ENCODE results near the gene FRAT2. TPM values are rescaled to one million over a fixed set of nuclear protein-coding genes. Genes with fewer than 3 reads are reported as not detected.

The FRAT2 gene, protein sequence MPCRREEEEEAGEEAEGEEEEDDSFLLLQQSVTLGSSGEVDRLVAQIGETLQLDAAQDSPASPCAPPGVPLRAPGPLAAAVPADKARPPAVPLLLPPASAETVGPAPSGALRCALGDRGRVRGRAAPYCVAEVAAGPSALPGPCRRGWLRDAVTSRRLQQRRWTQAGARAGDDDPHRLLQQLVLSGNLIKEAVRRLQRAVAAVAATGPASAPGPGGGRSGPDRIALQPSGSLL
- 1 to 10 TPM; 8.8 to 9.5 TPM for total RNA-seq

DNA sequence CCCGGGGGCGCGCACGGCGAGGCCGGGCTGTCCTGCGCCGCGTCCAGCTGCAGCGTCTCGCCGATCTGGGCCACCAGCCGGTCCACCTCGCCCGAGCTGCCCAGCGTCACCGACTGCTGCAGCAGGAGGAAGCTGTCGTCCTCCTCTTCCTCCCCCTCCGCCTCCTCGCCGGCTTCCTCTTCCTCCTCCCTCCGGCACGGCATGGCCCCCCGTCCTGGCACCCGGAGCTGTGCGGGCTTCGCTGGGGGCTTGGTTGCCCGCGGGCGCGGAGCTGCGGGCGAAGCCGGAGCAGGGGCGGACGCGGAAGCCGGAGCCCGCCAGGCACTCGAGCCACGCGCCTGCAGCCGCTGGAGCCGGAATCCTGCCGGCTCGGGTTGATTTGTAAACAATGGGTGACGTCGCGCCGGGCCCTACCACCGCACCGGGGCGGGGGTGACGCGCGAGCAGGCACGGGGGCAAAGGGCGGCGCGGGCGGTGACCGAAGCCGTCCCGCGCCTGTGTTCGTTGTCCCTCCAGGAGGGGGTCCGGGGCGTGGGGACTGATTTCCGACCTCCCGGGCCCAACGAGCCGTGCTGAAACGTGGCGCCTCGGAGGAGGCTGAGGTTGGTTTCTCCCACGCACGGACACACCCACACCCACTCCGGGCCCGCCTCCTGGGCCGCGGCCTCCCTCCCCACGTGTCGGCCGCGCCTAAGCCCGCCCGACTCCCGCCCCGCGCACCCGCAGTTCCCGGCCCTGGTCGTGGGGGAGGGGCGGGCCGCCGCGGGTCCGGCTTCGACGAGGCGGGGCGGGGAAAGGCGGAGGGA, at the start of gene FRAT2:
Gene FRAT2, minus strand, starts transcription at position 360 of the 806 bp plus-strand sequence. Its CDS starts 157 bp downstream, at position 203.
- no peaks in the 10 kb centered on the region for H3K27me3 Mint-ChIP-seq
- peak; percentile 87 for DNase-seq
- peak within 1 kb of the TSS; percentile 87 for H3K27ac Mint-ChIP-seq
- no peaks in the 10 kb centered on the region for H3K9me3 Mint-ChIP-seq
- peaks cover 31% of the 10 kb centered on the region for H3K4me1 Mint-ChIP-seq
- peak within 1 kb of the TSS; percentile 89 for H3K4me3 Mint-ChIP-seq
- peaks cover 4% of the 10 kb centered on the region for H3K36me3 Mint-ChIP-seq

- no peaks in the 10 kb centered on the region for H3K9me3 Mint-ChIP-seq
- H3K27ac Mint-ChIP-seq, result no peak overlapping the region
- H3K36me3 Mint-ChIP-seq, result peaks cover 13% of the 10 kb centered on the region
- H3K27me3 Mint-ChIP-seq, result no peaks in the 10 kb centered on the region
- DNase-seq, result no peak
- no peaks in the 10 kb centered on the region for H3K4me1 Mint-ChIP-seq
- no peak overlapping the region for H3K4me3 Mint-ChIP-seq
Observed at GRCh38 chr10:97384156-97384555, 49.6 kb upstream of the FRAT2 start.

DNA sequence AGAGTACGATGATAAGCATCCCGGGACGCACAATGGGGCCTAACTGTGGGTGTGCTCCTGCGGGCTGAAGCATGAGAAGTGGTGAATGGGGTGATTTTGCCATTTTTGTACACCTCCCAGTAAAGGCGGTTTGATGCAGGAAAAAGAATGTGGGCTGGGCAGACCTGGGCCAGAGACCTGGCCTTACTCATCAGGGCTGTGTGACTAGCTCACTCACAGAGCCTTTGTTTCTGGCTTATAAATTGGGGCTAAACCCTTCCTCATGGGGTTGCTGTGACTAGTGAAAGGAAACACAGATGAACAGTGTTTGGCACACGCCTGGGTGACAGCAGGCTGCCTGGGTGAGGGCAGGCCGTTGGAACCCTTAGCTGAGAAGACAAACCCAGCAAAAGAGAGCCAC, 48.6 kb upstream of the FRAT2 start:
- Mint-ChIP-seq H3K27ac (no peak overlapping the region), H3K4me3 (no peak overlapping the region), H3K4me1 (no peaks in the 10 kb centered on the region), H3K9me3 (no peaks in the 10 kb centered on the region), H3K36me3 (peaks cover 7% of the 10 kb centered on the region), H3K27me3 (no peaks in the 10 kb centered on the region)
- DNase-seq, result no peak

GRCh38 chr10:97381626-97382025, 47.1 kb upstream of the FRAT2 start:
- Mint-ChIP-seq H3K4me3 (no peak overlapping the region), H3K36me3 (peaks cover 3% of the 10 kb centered on the region), H3K27me3 (no peaks in the 10 kb centered on the region), H3K4me1 (no peaks in the 10 kb centered on the region), H3K9me3 (no peaks in the 10 kb centered on the region), H3K27ac (no peak overlapping the region)
- no peak for DNase-seq

GRCh38 chr10:97380516-97380915, 46.0 kb upstream of the FRAT2 start:
- Mint-ChIP-seq H3K9me3 (no peaks in the 10 kb centered on the region), H3K27me3 (no peaks in the 10 kb centered on the region), H3K36me3 (peaks cover 4% of the 10 kb centered on the region), H3K4me1 (no peaks in the 10 kb centered on the region), H3K4me3 (no peak overlapping the region), H3K27ac (no peak overlapping the region)
- no peak for DNase-seq

GRCh38 chr10:97378933-97379921, 44.7 kb upstream of the FRAT2 start:
- Mint-ChIP-seq H3K27ac (no peak overlapping the region), H3K36me3 (peaks cover 7% of the 10 kb centered on the region)
- no peak for DNase-seq

GRCh38 chr10:97376413-97376812, 41.9 kb upstream of the FRAT2 start:
- no peak overlapping the region for H3K4me3 Mint-ChIP-seq
- H3K9me3 Mint-ChIP-seq, result no peaks in the 10 kb centered on the region
- no peak overlapping the region for H3K27ac Mint-ChIP-seq
- H3K36me3 Mint-ChIP-seq, result peaks cover 12% of the 10 kb centered on the region
- DNase-seq, result no peak
- no peaks in the 10 kb centered on the region for H3K27me3 Mint-ChIP-seq
- H3K4me1 Mint-ChIP-seq, result no peaks in the 10 kb centered on the region

More at GRCh38 chr10:97378933-97379921, 44.7 kb upstream of the FRAT2 start:
- no peak overlapping the region for H3K4me3 Mint-ChIP-seq
- no peaks in the 10 kb centered on the region for H3K9me3 Mint-ChIP-seq
- H3K27me3 Mint-ChIP-seq, result no peaks in the 10 kb centered on the region
- no peaks in the 10 kb centered on the region for H3K4me1 Mint-ChIP-seq

- DNase-seq, result no peak
- H3K9me3 Mint-ChIP-seq, result no peaks in the 10 kb centered on the region
- peaks cover 20% of the 10 kb centered on the region for H3K36me3 Mint-ChIP-seq
- H3K4me3 Mint-ChIP-seq, result no peak overlapping the region
- no peaks in the 10 kb centered on the region for H3K27me3 Mint-ChIP-seq
- H3K4me1 Mint-ChIP-seq, result no peaks in the 10 kb centered on the region
- H3K27ac Mint-ChIP-seq, result no peak overlapping the region
Observed at GRCh38 chr10:97373456-97373855, 38.9 kb upstream of the FRAT2 start.

GRCh38 chr10:97372233-97372875, 37.8 kb upstream of the FRAT2 start:
- Mint-ChIP-seq H3K4me3 (no peak overlapping the region), H3K9me3 (no peaks in the 10 kb centered on the region), H3K36me3 (peaks cover 19% of the 10 kb centered on the region), H3K4me1 (no peaks in the 10 kb centered on the region), H3K27ac (no peak overlapping the region), H3K27me3 (no peaks in the 10 kb centered on the region)
- DNase-seq, result no peak

DNA sequence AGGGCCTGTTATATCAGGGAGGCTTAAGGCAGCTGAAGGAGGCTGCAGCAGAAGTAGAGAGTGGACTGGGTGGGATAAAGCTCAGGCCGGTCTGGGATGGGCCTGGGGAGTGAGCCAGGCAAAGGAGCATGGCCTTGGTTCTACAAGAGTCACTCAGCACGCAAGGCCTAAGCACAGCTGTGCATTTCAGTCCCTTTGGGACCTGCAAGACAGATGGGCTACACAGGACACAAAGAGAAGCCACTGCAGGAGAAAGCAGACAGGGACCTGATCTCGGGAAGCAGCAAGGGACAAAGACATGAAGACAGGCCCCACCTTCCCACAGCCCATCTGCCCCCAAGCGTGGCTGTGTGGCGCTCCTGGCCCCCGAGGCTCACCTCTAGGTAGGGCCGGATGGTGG, 37.2 kb upstream of the FRAT2 start:
- peaks cover 19% of the 10 kb centered on the region for H3K36me3 Mint-ChIP-seq
- H3K4me1 Mint-ChIP-seq, result no peaks in the 10 kb centered on the region
- H3K27me3 Mint-ChIP-seq, result no peaks in the 10 kb centered on the region
- no peak for DNase-seq
- H3K4me3 Mint-ChIP-seq, result no peak overlapping the region
- H3K9me3 Mint-ChIP-seq, result no peaks in the 10 kb centered on the region
- no peak overlapping the region for H3K27ac Mint-ChIP-seq

DNA sequence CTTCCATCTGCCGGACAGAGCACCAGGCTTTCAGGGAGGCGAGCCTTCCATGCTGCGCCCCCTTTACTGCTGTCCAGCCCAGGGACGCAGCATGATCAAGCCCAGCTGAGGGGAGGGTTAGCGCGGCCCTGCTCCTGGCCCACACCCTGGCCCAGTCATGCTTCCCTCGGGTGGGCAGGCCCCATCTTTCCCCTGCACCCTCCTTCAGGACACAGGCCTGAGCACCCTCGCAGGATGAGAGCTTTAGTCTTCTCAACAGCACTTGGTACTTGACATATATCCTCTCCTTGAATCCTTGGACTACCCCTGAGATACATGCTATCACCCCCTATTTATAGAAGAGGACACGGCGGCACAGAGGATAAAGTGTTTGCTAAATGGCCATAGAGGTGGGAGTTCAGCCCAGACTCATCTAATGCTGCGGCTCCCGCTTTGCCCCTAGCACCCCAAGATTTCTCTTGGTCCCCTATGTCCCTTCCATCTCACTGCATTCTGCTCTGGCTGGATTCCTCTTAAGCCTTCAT, 32.7 kb upstream of the FRAT2 start:
- no peaks in the 10 kb centered on the region for H3K27me3 Mint-ChIP-seq
- no peak overlapping the region for H3K27ac Mint-ChIP-seq
- no peaks in the 10 kb centered on the region for H3K4me1 Mint-ChIP-seq
- H3K36me3 Mint-ChIP-seq, result peaks cover 24% of the 10 kb centered on the region
- no peaks in the 10 kb centered on the region for H3K9me3 Mint-ChIP-seq
- no peak overlapping the region for H3K4me3 Mint-ChIP-seq
- DNase-seq, result no peak

GRCh38 chr10:97366572-97366971, 32.0 kb upstream of the FRAT2 start:
- Mint-ChIP-seq H3K4me3 (no peak overlapping the region), H3K9me3 (no peaks in the 10 kb centered on the region), H3K27me3 (no peaks in the 10 kb centered on the region), H3K27ac (no peak overlapping the region), H3K36me3 (peaks cover 24% of the 10 kb centered on the region), H3K4me1 (no peaks in the 10 kb centered on the region)
- DNase-seq, result no peak

- no peaks in the 10 kb centered on the region for H3K27me3 Mint-ChIP-seq
- H3K36me3 Mint-ChIP-seq, result peaks cover 22% of the 10 kb centered on the region
- H3K4me1 Mint-ChIP-seq, result no peaks in the 10 kb centered on the region
- H3K27ac Mint-ChIP-seq, result peak overlapping the region; percentile 20
- no peak overlapping the region for H3K4me3 Mint-ChIP-seq
- no peak for DNase-seq
- no peaks in the 10 kb centered on the region for H3K9me3 Mint-ChIP-seq
Observed at GRCh38 chr10:97365761-97366351, 31.3 kb upstream of the FRAT2 start.

- no peaks in the 10 kb centered on the region for H3K4me1 Mint-ChIP-seq
- H3K9me3 Mint-ChIP-seq, result no peaks in the 10 kb centered on the region
- H3K36me3 Mint-ChIP-seq, result peaks cover 19% of the 10 kb centered on the region
- DNase-seq, result no peak
- H3K4me3 Mint-ChIP-seq, result no peak overlapping the region
- no peak overlapping the region for H3K27ac Mint-ChIP-seq
- H3K27me3 Mint-ChIP-seq, result no peaks in the 10 kb centered on the region
Observed at GRCh38 chr10:97363071-97363470, 28.5 kb upstream of the FRAT2 start.

Measured in activated naive CD8-positive, alpha-beta T cell treated with anti-CD3 and anti-CD28 coated beads for 36 hours (primary cell).